SK-N-SH treated with all-trans-retinoic acid at 6 μM for 48 hours (cell line): ENCODE measurements around the gene NFKBIB.

Source experiments
- ATAC-seq: fragments of 200-7000 bp; cut with Tn5 transposase; 3 replicates; pipeline ENCODE4 v1.9.1; 2020; ENCODE audit warnings: mild to moderate bottlenecking, moderate library complexity
- ARNTL ChIP-seq: fragments of 450-650 bp; formaldehyde crosslinking; IDR thresholded peaks from 2 replicates; pipeline ENCODE4 v1.5.0; 2020; ENCODE audit warnings: low read depth, mild to moderate bottlenecking, moderate library complexity, borderline replicate concordance
- BACH2 ChIP-seq: fragments of 250-450 bp; sonication (Bioruptor Pico); IDR thresholded peaks from 2 replicates; pipeline ENCODE4 v1.9.0; 2021; ENCODE audit warnings: mild to moderate bottlenecking, borderline replicate concordance
- CSDC2 ChIP-seq: fragments of 250-450 bp; sonication (Bioruptor Pico); IDR thresholded peaks from 2 replicates; pipeline ENCODE4 v1.5.0; 2020; ENCODE audit warnings: mild to moderate bottlenecking, moderate library complexity
- ESRRG ChIP-seq: fragments of 250-450 bp; sonication (Bioruptor Pico); IDR thresholded peaks from 2 replicates; pipeline ENCODE4 v1.6.1; 2021; ENCODE audit warnings: mild to moderate bottlenecking
- GLIS3 ChIP-seq: fragments of 250-450 bp; sonication (Bioruptor Pico); IDR thresholded peaks from 2 replicates; pipeline ENCODE4 v1.5.0; 2020; ENCODE audit warnings: mild to moderate bottlenecking, moderate library complexity
- ISL1 ChIP-seq: fragments of 250-450 bp; sonication (Bioruptor Pico); IDR thresholded peaks from 2 replicates; pipeline ENCODE4 v2.1.2; 2022; ENCODE audit warnings: mild to moderate bottlenecking, moderate library complexity
- OSR1 ChIP-seq: fragments of 250-450 bp; sonication (Bioruptor Pico); IDR thresholded peaks from 2 replicates; pipeline ENCODE4 v1.8.0; 2022; ENCODE audit warnings: moderate library complexity, mild to moderate bottlenecking, inconsistent platforms
- PPARA ChIP-seq: fragments of 250-450 bp; sonication (Bioruptor Pico); IDR thresholded peaks from 2 replicates; pipeline ENCODE4 v1.5.0; 2020; ENCODE audit warnings: mild to moderate bottlenecking, borderline replicate concordance
- RARB ChIP-seq: fragments of 250-450 bp; sonication (Bioruptor Pico); IDR thresholded peaks from 2 replicates; pipeline ENCODE4 v1.8.0; 2021; ENCODE audit warnings: mild to moderate bottlenecking, moderate library complexity
- TCF4 ChIP-seq: fragments of 250-450 bp; sonication (Bioruptor Pico); IDR thresholded peaks from 2 replicates; pipeline ENCODE4 v1.8.0; 2021; ENCODE audit warnings: mild to moderate bottlenecking, moderate library complexity, borderline replicate concordance
- TOX ChIP-seq: fragments of 250-450 bp; sonication (Bioruptor Pico); IDR thresholded peaks from 2 replicates; pipeline ENCODE4 v1.8.0; 2021; ENCODE audit warnings: mild to moderate bottlenecking, moderate library complexity, borderline replicate concordance
- ZC3H10 ChIP-seq: fragments of 250-450 bp; sonication (Bioruptor Pico); IDR thresholded peaks from 2 replicates; pipeline ENCODE4 v1.5.1; 2021; ENCODE audit warnings: mild to moderate bottlenecking, moderate library complexity
- ZFP3 ChIP-seq: fragments of 250-450 bp; sonication (Bioruptor Pico); IDR thresholded peaks from 2 replicates; pipeline ENCODE4 v1.5.0; 2020; ENCODE audit warnings: mild to moderate bottlenecking, moderate library complexity
- ZFP30 ChIP-seq: fragments of 450-650 bp; formaldehyde crosslinking; IDR thresholded peaks from 2 replicates; pipeline ENCODE4 v1.5.0; 2022; ENCODE audit warnings: mild to moderate bottlenecking, moderate library complexity
- ZNF565 ChIP-seq: fragments of 450-650 bp; formaldehyde crosslinking; conservative IDR thresholded peaks from 2 replicates; pipeline ENCODE4 v1.5.0; 2020; ENCODE audit warnings: low read depth, mild to moderate bottlenecking, moderate library complexity
- ZNF70 ChIP-seq: fragments of 450-650 bp; formaldehyde crosslinking; IDR thresholded peaks from 2 replicates; pipeline ENCODE4 v1.5.0; 2020; ENCODE audit warnings: mild to moderate bottlenecking, moderate library complexity
- ZNF8 ChIP-seq: fragments of 450-650 bp; formaldehyde crosslinking; IDR thresholded peaks from 2 replicates; pipeline ENCODE4 v1.5.0; 2020; ENCODE audit warnings: mild to moderate bottlenecking, moderate library complexity
- TF ChIP-seq, protein P1 (sequence below): fragments of 250-450 bp; sonication (Bioruptor Pico); IDR thresholded peaks from 2 replicates; pipeline ENCODE4 v1.8.0; 2021; ENCODE audit warnings: low read depth, mild to moderate bottlenecking, moderate library complexity, borderline replicate concordance
- TF ChIP-seq, protein P2 (sequence below): fragments of 250-450 bp; sonication (Bioruptor Pico); IDR thresholded peaks from 2 replicates; pipeline ENCODE4 v1.5.0; 2020; ENCODE audit warnings: mild to moderate bottlenecking, moderate library complexity
- TF ChIP-seq, protein P3 (sequence below): fragments of 250-450 bp; sonication (Bioruptor Pico); IDR thresholded peaks from 2 replicates; pipeline ENCODE4 v1.8.0; 2020; ENCODE audit warnings: mild to moderate bottlenecking, moderate library complexity, borderline replicate concordance
- TF ChIP-seq, protein P4 (sequence below): fragments of 250-450 bp; sonication (Bioruptor Pico); IDR thresholded peaks from 2 replicates; pipeline ENCODE4 v1.5.1; 2020; ENCODE audit warnings: low read depth, mild to moderate bottlenecking, moderate library complexity
- TF ChIP-seq, protein P5 (sequence below): fragments of 250-450 bp; sonication (Bioruptor Pico); IDR thresholded peaks from 2 replicates; pipeline ENCODE4 v1.5.1; 2021; ENCODE audit warnings: mild to moderate bottlenecking, moderate library complexity

NFKBIB gene

DNA sequence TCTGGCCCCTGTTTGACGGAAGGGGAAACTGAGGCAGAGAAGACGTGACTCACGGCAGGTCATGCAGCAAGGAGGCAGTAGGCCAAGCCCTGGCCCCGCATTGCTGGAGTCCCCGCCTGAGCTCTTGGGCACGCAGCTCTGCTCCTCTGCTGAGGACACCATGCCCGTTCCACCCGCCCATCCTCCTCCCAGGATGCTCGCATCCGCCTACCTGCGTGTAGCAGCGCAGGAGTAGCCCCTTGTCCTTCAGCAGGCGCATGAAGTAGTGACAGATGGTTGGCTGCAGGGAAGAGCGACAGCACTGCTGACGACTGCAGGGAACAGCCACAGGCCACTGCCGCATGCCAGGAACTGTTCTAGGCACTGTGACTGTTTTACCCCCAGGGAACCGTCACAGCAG is 10.9 kb upstream of the NFKBIB start:
- no peak for ATAC-seq
- no peak for TF ChIP-seq GLIS3 (CRISPR knock-in tag)
- TF ChIP-seq ZFP3 (CRISPR knock-in tag): no peak
- no peak for TF ChIP-seq ARNTL (CRISPR knock-in tag)
- TF ChIP-seq CSDC2 (CRISPR knock-in tag): no peak
- TF ChIP-seq ZNF8 (CRISPR knock-in tag): no peak
- no peak for TF ChIP-seq RARB
- no peak for TF ChIP-seq PPARA (CRISPR knock-in tag)
- TF ChIP-seq OSR1: no peak
- TF ChIP-seq, protein P1, sequence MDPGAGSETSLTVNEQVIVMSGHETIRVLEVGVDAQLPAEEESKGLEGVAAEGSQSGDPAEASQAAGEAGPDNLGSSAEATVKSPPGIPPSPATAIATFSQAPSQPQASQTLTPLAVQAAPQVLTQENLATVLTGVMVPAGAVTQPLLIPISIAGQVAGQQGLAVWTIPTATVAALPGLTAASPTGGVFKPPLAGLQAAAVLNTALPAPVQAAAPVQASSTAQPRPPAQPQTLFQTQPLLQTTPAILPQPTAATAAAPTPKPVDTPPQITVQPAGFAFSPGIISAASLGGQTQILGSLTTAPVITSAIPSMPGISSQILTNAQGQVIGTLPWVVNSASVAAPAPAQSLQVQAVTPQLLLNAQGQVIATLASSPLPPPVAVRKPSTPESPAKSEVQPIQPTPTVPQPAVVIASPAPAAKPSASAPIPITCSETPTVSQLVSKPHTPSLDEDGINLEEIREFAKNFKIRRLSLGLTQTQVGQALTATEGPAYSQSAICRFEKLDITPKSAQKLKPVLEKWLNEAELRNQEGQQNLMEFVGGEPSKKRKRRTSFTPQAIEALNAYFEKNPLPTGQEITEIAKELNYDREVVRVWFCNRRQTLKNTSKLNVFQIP (CRISPR knock-in tag): no peak
- no peak for TF ChIP-seq ISL1 (CRISPR knock-in tag)

DNA sequence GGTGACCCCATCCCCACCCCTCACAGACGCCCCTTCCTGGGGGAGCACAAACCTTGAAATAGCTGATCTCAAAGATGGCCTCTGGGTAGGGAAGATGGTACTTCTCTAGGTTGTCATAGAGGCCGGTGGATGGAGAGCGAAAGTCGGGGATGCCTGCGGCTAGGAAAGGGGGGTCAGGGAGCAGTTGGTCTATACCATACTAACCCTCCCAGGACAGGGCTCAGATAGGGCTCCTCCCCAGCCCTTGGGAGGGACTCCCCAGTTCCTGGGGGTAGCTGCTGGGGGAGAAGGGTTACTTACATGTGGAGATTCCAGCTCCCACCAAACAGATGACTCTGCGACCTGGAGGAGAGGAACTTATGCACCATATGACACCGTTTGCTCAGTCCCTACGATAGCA is 10.0 kb upstream of the NFKBIB start:
- TF ChIP-seq ZNF70 (CRISPR knock-in tag) (no peak), ZC3H10 (CRISPR knock-in tag) (no peak), ZNF565 (CRISPR knock-in tag) (no peak), ZFP30 (CRISPR knock-in tag) (no peak)
- TF ChIP-seq, protein P2, sequence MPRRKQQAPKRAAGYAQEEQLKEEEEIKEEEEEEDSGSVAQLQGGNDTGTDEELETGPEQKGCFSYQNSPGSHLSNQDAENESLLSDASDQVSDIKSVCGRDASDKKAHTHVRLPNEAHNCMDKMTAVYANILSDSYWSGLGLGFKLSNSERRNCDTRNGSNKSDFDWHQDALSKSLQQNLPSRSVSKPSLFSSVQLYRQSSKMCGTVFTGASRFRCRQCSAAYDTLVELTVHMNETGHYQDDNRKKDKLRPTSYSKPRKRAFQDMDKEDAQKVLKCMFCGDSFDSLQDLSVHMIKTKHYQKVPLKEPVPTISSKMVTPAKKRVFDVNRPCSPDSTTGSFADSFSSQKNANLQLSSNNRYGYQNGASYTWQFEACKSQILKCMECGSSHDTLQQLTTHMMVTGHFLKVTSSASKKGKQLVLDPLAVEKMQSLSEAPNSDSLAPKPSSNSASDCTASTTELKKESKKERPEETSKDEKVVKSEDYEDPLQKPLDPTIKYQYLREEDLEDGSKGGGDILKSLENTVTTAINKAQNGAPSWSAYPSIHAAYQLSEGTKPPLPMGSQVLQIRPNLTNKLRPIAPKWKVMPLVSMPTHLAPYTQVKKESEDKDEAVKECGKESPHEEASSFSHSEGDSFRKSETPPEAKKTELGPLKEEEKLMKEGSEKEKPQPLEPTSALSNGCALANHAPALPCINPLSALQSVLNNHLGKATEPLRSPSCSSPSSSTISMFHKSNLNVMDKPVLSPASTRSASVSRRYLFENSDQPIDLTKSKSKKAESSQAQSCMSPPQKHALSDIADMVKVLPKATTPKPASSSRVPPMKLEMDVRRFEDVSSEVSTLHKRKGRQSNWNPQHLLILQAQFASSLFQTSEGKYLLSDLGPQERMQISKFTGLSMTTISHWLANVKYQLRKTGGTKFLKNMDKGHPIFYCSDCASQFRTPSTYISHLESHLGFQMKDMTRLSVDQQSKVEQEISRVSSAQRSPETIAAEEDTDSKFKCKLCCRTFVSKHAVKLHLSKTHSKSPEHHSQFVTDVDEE (CRISPR knock-in tag): no peak
- ATAC-seq: no peak

DNA sequence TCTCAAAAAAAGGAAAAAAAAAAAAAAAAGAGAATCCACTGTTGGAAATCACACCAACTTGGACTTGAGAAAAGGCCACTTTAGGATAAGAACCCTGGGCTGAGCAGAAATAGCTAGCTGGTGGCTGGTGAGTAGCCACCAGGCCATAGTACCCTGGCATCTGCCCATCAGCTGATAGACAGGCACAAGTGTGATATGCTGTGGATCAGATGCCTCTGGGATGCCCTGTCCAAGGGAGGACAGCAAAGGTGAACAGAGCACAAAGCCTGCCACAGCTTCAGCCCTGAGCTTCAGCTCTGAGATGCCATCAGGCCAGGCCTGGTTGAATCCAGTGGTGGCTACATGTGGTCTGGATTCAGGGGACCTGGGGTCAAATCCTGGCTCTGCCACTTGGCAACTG is 9.1 kb upstream of the NFKBIB start:
- ATAC-seq: no peak
- TF ChIP-seq ESRRG (CRISPR knock-in tag): no peak
- TF ChIP-seq ZFP3 (CRISPR knock-in tag): no peak
- TF ChIP-seq, protein P1 (CRISPR knock-in tag): no peak
- TF ChIP-seq TCF4 (CRISPR knock-in tag): no peak
- no peak for TF ChIP-seq OSR1
- no peak for TF ChIP-seq ZFP30 (CRISPR knock-in tag)
- TF ChIP-seq ZNF565 (CRISPR knock-in tag): no peak
- TF ChIP-seq ARNTL (CRISPR knock-in tag): no peak
- no peak for TF ChIP-seq RARB
- TF ChIP-seq ISL1 (CRISPR knock-in tag): no peak
- TF ChIP-seq, protein P3, sequence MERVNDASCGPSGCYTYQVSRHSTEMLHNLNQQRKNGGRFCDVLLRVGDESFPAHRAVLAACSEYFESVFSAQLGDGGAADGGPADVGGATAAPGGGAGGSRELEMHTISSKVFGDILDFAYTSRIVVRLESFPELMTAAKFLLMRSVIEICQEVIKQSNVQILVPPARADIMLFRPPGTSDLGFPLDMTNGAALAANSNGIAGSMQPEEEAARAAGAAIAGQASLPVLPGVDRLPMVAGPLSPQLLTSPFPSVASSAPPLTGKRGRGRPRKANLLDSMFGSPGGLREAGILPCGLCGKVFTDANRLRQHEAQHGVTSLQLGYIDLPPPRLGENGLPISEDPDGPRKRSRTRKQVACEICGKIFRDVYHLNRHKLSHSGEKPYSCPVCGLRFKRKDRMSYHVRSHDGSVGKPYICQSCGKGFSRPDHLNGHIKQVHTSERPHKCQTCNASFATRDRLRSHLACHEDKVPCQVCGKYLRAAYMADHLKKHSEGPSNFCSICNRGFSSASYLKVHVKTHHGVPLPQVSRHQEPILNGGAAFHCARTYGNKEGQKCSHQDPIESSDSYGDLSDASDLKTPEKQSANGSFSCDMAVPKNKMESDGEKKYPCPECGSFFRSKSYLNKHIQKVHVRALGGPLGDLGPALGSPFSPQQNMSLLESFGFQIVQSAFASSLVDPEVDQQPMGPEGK (CRISPR knock-in tag): no peak
- TF ChIP-seq, protein P4, sequence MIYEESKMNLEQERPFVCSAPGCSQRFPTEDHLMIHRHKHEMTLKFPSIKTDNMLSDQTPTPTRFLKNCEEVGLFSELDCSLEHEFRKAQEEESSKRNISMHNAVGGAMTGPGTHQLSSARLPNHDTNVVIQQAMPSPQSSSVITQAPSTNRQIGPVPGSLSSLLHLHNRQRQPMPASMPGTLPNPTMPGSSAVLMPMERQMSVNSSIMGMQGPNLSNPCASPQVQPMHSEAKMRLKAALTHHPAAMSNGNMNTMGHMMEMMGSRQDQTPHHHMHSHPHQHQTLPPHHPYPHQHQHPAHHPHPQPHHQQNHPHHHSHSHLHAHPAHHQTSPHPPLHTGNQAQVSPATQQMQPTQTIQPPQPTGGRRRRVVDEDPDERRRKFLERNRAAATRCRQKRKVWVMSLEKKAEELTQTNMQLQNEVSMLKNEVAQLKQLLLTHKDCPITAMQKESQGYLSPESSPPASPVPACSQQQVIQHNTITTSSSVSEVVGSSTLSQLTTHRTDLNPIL (CRISPR knock-in tag): no peak
- TF ChIP-seq ZNF8 (CRISPR knock-in tag): no peak
- no peak for TF ChIP-seq GLIS3 (CRISPR knock-in tag)
- TF ChIP-seq TOX (CRISPR knock-in tag): no peak
- TF ChIP-seq BACH2 (CRISPR knock-in tag): no peak
- TF ChIP-seq, protein P5, sequence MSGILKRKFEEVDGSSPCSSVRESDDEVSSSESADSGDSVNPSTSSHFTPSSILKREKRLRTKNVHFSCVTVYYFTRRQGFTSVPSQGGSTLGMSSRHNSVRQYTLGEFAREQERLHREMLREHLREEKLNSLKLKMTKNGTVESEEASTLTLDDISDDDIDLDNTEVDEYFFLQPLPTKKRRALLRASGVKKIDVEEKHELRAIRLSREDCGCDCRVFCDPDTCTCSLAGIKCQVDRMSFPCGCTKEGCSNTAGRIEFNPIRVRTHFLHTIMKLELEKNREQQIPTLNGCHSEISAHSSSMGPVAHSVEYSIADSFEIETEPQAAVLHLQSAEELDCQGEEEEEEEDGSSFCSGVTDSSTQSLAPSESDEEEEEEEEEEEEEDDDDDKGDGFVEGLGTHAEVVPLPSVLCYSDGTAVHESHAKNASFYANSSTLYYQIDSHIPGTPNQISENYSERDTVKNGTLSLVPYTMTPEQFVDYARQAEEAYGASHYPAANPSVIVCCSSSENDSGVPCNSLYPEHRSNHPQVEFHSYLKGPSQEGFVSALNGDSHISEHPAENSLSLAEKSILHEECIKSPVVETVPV (CRISPR knock-in tag): no peak
- no peak for TF ChIP-seq ZC3H10 (CRISPR knock-in tag)
